NT2/D1 (cell line): ENCODE results near the gene HHIPL1.

ENCODE experiments used
- DNase-seq: peaks from one replicate; pipeline ENCODE4 v3.0.0-alpha.2; 2011; ENCODE audit warnings: low read depth, low spot score
- H3K27me3 ChIP-seq: 2 replicates; pipeline ENCODE4 v1.6.0; 2011; ENCODE audit warnings: mild to moderate bottlenecking; ENCODE audit not compliant: insufficient read length, insufficient read depth
- H3K36me3 ChIP-seq: 2 replicates; pipeline ENCODE4 v1.6.1; 2011; ENCODE audit warnings: mild to moderate bottlenecking, low read length, mixed read lengths; ENCODE audit not compliant: insufficient read depth, insufficient read length
- H3K4me1 ChIP-seq: 2 replicates; pipeline ENCODE4 v1.5.1; 2011; ENCODE audit not compliant: insufficient read depth, insufficient read length
- H3K4me3 ChIP-seq: 2 replicates; pipeline ENCODE4 v1.5.1; 2011; ENCODE audit warnings: low read depth; ENCODE audit not compliant: insufficient read length
- H3K9ac ChIP-seq: 2 replicates; pipeline ENCODE4 v1.6.0; 2011; ENCODE audit warnings: low read depth; ENCODE audit not compliant: insufficient read length
- H3K9me3 ChIP-seq: 2 replicates; pipeline ENCODE4 v1.5.1; 2011; ENCODE audit warnings: mild to moderate bottlenecking, low read length; ENCODE audit not compliant: insufficient read depth
- SUZ12 ChIP-seq: IDR thresholded peaks from 2 replicates; pipeline ENCODE4 v1.6.1; 2011; ENCODE audit not compliant: insufficient read length, insufficient read depth; ENCODE audit errors: extremely low read depth
- YY1 ChIP-seq: IDR thresholded peaks from 2 replicates; pipeline ENCODE4 v1.6.1; 2011; ENCODE audit not compliant: insufficient read length, insufficient read depth
- ZNF274 ChIP-seq: IDR thresholded peaks from 2 replicates; pipeline ENCODE4 v1.6.1; 2011; ENCODE audit warnings: mild to moderate bottlenecking, low read depth, low read length

Gene HHIPL1

GRCh38 chr14:99671235-99672224 lies 26.6 kb downstream of the HHIPL1 start:
- Histone ChIP-seq H3K4me3 (no peak overlapping the region), H3K4me1 (peaks cover 27% of the 10 kb centered on the region), H3K36me3 (no peaks in the 10 kb centered on the region), H3K9me3 (no peaks in the 10 kb centered on the region), H3K27me3 (no peaks in the 10 kb centered on the region), H3K9ac (peak overlapping the region; percentile 68)
- no peak for TF ChIP-seq YY1
- TF ChIP-seq ZNF274: no peak
- no peak for TF ChIP-seq SUZ12
- DNase-seq: no peak

- no peak for DNase-seq
- TF ChIP-seq ZNF274 (no peak), YY1 (no peak), SUZ12 (no peak)
- Histone ChIP-seq H3K4me3 (no peak overlapping the region), H3K9ac (peak overlapping the region; percentile 53), H3K36me3 (no peaks in the 10 kb centered on the region), H3K4me1 (peaks cover 28% of the 10 kb centered on the region), H3K27me3 (no peaks in the 10 kb centered on the region), H3K9me3 (peaks cover 7% of the 10 kb centered on the region)
These were observed 27.8 kb downstream of the HHIPL1 start for GRCh38 chr14:99672506-99673304.

- Histone ChIP-seq H3K4me1 (peaks cover 25% of the 10 kb centered on the region), H3K27me3 (no peaks in the 10 kb centered on the region), H3K4me3 (no peak overlapping the region), H3K9ac (no peak overlapping the region), H3K36me3 (no peaks in the 10 kb centered on the region), H3K9me3 (peaks cover 15% of the 10 kb centered on the region)
- no peak for DNase-seq
- TF ChIP-seq ZNF274 (no peak), YY1 (no peak), SUZ12 (no peak)
These were observed 28.6 kb downstream of the HHIPL1 start for GRCh38 chr14:99673305-99674063.

GRCh38 chr14:99674064-99674650 lies 29.2 kb downstream of the HHIPL1 start:
- DNase-seq: no peak
- Histone ChIP-seq H3K27me3 (no peaks in the 10 kb centered on the region), H3K4me3 (no peak overlapping the region), H3K9me3 (peaks cover 18% of the 10 kb centered on the region), H3K4me1 (peaks cover 21% of the 10 kb centered on the region), H3K9ac (peak overlapping the region; percentile 3), H3K36me3 (no peaks in the 10 kb centered on the region)
- no peak for TF ChIP-seq SUZ12
- no peak for TF ChIP-seq ZNF274
- TF ChIP-seq YY1: no peak

- H3K27me3 ChIP-seq: no peaks in the 10 kb centered on the region
- no peak overlapping the region for H3K9ac ChIP-seq
- H3K4me3 ChIP-seq: no peak overlapping the region
- TF ChIP-seq SUZ12 (no peak), ZNF274 (no peak), YY1 (no peak)
- no peaks in the 10 kb centered on the region for H3K36me3 ChIP-seq
- H3K4me1 ChIP-seq: peaks cover 21% of the 10 kb centered on the region
- DNase-seq: no peak
- peaks cover 18% of the 10 kb centered on the region for H3K9me3 ChIP-seq
These were observed 29.9 kb downstream of the HHIPL1 start for GRCh38 chr14:99674776-99675381.

GRCh38 chr14:99675382-99675835 lies 30.5 kb downstream of the HHIPL1 start:
- no peak for DNase-seq
- Histone ChIP-seq H3K4me1 (peaks cover 21% of the 10 kb centered on the region), H3K4me3 (no peak overlapping the region), H3K27me3 (no peaks in the 10 kb centered on the region), H3K36me3 (no peaks in the 10 kb centered on the region), H3K9me3 (peaks cover 18% of the 10 kb centered on the region), H3K9ac (no peak overlapping the region)
- TF ChIP-seq SUZ12 (no peak), ZNF274 (no peak), YY1 (no peak)
